Activated T-cell treated with anti-CD3 and anti-CD28 coated beads, Interleukin-2, amount 50 U/mL, for 48 hours (primary cell): ENCODE measurements around the gene DAPK1.

Experiments
- DNase-seq, 2 experiments: peaks; one replicate each; pipeline ENCODE4 v3.0.0-alpha.2; 2020

The DAPK1 gene

DNA sequence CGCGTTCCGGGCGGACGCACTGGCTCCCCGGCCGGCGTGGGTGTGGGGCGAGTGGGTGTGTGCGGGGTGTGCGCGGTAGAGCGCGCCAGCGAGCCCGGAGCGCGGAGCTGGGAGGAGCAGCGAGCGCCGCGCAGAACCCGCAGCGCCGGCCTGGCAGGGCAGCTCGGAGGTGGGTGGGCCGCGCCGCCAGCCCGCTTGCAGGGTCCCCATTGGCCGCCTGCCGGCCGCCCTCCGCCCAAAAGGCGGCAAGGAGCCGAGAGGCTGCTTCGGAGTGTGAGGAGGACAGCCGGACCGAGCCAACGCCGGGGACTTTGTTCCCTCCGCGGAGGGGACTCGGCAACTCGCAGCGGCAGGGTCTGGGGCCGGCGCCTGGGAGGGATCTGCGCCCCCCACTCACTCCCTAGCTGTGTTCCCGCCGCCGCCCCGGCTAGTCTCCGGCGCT lies at the start of gene DAPK1:
Gene DAPK1 (plus strand): TSS at position 264 of the 442 bp plus-strand sequence. CDS start 1,211 bp downstream, outside the sequence.
- DNase-seq = peak; percentile 40 to 46

DNA sequence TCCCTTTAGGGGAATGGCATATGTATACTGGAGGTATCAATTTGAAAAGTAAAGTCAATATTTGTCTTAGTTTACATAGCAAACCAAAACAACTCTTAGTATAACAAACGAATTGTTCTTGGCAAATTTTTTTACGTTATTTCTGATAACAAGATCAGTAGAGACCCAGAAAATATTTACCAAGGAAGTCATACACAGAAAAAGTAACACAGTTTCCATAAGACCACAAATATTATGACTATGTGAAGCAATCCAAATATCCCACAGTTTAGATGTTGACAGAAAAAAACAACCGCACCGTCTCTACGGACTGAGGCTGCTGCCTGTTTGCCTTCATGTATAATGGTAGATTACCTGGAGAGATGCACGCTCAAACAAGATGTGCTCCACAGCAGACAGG lies 46.5 kb upstream of the DAPK1 start:
- DNase-seq = no peak

DNA sequence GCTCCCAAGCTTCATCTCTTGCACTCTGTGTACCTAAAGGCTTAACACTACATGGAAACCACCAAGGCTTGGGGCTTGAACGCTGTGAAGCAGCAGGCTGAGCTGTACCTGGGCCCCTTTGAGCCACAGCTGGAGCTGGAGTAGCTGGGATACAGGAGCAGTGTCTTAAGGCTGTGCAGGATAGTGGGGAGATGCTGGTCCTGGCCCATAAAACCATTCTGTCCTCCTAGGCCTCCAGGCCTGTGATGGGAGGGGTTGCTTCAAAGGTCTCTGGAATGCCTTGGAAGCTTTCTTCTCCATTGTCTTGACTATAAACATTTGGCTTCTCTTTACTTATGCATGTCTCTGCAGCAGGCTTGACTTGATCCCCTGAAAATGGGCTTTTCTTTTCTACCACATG lies 42.3 kb upstream of the DAPK1 start:
- no peak for DNase-seq

DNA sequence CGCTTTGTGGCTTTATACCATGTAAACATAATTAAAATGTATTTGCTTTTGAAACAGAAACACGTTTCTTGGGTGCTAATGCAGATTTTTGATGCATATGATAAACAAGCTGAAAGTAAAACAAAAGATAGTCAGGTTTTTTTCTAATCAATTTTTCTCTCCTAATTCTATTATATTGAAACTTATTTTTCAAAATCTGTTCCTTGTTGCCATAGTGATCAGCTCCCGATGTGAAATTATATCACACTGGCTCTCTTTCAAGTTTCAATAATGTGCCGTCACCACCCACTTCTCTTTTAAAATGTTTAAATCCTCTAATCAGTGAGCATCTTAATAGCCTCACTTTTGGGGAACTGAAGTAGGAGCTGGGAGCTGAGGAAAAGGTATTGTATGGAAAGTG lies 36.4 kb upstream of the DAPK1 start:
- DNase-seq = no peak

DNA sequence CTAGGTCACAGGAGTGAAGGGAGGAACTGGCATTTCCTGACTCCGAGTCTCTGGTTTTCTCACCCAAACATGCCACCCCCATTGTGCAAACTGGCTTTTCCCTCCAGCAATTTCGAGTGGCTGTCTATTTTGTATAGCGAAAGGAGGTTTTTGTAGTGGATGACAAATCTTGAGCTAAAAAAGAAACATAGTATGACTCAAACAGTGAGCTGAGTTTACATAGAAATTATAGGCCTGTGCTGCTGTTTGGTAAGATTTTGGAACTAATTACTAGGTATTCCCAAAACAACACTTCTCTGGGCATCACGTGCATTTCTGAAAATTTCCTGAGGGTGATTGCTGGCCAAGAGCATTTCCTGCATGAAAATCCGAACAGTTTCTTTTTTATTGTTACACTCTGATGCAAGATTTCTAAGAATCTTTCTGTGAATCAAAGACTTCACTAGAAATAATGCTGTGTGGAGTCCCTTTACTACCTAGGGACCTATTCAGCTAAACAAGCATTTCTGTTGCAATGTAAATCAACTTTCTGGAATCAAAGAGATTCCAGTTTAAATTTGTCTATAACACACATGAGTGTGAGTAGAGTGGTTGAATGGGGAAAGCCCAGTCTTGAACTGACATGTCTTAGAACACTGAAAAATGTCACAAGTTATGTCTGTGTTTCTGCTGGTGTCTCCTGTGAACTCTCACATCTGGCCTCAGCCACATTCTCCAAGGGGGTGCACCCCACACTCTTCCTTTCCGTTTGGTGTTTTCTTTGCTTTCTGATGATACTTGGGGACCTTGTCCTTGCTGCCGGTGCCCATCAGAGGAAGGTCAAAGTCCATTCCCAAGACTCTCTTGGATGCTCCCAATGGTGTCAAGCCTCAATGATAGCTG lies 33.3 kb upstream of the DAPK1 start:
- DNase-seq = peak; percentile 44 to 48

DNA sequence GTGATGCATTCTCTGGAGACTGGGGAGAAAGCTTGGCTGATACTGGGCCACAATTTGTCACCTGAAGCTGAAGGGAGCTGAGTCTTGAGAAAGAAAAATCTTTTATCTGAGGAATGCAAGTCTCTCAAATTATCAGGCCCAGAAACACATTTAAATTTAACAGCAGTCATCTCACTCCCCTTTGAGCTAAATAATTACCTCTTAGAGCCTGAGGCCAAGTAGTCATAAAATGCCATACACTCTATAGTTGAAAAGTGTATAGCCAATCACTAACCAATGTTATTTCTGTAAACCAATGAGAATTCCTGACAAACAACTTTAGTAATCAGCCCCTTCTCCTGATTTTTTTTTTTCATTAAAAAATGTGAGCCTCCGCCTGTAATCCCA lies 32.7 kb upstream of the DAPK1 start:
- DNase-seq = no peak

DNA sequence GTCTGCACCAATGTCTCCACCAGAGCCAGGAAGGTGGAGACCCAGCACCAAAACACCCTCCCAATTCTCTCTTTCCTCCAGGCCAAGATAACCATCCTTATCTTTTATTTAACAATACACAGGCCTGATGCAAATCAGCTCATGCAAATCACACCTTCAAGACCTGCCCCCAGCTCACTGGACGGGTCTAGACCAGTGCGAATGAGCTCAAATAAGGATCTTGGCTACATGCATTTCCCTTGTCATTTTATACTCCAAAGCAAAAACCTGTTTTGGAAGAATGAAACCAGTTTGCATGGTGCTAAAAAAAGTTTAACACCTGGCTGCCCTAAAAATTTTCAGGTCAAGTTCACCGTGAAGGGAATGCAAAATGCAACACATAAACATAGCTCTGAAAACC lies 31.9 kb upstream of the DAPK1 start:
- DNase-seq = no peak

DNA sequence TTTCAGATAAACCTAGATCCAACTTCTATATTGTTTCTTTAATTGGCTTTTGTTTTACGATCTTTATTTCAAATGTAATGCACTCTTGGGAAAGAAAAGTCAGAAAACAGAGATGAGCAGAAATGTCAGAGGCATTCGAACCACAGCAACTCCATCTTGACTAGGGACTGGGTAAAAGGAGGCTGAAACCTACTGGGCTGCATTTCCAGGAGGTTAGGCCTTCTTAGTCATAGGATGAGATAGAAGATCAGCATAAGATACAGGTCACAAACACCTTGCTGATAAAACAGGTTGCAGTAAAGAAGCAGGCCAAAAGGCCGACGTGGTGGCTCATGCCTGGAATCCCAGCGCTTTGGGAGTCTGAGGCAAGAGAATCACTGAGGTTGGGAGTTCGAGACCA lies 30.5 kb upstream of the DAPK1 start:
- no peak for DNase-seq

DNA sequence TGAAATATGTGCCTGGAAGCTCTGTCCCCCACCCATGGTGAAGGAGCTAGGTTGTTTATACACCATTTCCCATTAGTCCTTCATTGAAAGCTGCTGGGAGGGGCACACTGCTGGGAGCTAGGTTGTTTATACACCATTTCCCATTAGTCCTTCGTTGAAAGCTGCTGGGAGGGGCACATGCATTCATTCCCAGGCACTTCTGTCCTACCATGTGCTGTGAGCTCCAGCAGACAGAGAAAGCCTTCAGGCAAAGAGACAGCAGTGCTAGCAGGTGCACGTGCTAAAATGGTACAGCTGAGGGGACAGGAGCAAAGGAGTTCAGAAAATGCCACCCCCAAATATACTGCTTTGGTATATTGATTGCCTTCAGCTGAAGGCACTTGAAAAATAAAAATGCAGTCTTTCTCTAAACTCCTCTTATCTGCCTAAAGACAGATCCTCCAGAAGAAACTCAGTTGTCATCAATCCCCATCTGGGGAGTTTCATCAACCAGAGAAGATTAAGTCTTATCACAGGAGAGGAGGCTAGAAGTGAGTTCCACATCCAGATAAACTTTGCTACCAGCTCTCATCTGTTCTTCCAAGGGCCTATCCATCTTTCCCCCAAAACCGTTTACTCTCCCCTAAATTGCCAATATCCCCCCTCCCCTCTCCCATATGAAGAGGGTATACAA lies 27.7 kb upstream of the DAPK1 start:
- no peak for DNase-seq

DNA sequence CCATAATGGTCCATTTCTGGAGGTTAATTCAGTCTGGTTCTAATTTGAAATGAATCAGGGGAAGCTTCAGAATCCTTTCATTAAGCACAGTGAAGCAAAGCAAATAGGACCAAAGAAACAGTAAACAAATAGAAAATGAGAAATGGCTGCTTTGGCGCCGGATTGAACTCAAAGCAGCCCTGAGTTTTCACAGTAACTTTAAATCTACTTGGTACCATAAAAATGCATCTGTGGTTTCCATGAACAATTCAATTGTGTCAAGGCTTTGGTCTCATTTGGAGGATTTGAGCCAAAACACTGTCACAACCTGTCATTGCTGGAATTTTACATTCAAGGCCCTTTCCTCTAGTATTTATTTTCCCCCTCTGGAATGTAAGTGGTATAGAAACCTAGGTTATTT lies 25.9 kb upstream of the DAPK1 start:
- no peak for DNase-seq

DNA sequence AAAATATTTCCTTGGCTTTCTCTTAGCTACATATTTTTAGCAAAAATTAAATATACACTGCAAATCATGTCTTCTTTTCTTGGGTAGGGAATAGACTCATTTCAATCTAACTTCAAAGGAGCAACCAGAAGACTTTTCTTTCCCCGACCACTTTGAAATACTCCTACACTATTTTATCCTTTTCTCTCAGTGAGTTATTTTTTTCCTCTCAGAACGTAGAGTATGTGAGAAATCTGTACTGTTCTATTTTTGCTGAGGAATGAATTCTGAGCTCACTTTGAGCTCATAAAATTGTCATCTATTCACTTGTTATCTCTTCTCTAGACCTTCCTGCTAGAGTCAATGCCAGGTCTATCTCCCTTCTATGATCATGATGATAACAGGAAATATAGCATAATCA lies 22.2 kb upstream of the DAPK1 start:
- no peak for DNase-seq

DNA sequence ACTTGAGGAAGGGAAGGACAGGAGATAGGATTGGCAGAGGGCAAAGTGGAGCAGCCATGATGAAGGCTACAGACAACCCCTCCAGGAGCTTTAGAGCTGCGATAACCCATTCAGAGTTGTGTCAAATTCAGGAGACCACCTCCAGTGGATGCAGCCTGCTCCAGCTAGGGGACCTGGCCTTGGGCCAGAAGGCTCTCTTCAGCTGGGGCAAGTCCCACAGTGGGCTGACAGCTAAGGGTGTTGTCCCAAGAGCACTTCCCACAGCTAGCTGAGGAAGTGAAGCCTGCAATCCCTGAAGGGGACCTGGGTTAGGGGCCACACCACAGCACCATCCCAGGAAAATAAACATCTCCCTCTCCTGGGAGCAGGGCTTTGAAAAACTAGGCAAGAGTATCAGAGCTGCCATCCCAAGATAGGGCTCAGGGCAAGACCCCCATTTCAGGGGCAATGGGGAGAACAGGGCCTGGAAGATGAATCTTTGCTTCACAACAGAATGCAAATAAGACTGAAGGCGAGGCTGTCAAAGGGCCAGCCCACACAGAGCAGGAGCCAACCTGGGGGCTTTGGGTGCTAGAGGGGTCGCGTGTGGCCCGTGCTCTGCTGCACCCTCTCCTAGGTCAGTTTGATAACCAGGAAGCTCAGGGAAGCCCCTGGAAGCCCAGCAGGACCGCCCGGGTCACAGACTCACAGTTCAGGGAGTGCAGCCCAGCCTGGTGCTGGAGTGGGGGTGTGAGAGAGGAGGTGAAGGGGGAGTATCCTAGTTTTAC lies 19.3 kb upstream of the DAPK1 start:
- DNase-seq = no peak

DNA sequence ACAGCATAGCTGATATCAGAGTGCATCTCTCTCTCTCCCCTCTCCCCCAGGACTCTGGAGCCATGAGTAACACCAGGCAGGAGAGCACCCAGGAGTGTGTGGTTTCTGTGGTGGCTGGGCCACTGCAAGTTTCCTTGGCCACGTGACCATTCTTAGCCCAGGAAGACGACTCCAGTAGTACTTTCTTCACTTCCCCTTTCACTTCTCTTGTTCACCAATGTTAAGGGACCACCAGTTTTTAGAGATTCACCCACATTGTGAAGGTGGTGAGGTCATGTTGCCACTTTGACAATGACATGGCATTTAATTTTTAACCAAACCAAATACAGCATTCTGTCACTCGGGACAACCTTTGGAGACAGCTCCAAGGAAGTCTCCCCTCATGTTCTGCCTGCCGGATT lies 17.9 kb upstream of the DAPK1 start:
- peak in 1 of 2 experiments; percentile 22 for DNase-seq

DNA sequence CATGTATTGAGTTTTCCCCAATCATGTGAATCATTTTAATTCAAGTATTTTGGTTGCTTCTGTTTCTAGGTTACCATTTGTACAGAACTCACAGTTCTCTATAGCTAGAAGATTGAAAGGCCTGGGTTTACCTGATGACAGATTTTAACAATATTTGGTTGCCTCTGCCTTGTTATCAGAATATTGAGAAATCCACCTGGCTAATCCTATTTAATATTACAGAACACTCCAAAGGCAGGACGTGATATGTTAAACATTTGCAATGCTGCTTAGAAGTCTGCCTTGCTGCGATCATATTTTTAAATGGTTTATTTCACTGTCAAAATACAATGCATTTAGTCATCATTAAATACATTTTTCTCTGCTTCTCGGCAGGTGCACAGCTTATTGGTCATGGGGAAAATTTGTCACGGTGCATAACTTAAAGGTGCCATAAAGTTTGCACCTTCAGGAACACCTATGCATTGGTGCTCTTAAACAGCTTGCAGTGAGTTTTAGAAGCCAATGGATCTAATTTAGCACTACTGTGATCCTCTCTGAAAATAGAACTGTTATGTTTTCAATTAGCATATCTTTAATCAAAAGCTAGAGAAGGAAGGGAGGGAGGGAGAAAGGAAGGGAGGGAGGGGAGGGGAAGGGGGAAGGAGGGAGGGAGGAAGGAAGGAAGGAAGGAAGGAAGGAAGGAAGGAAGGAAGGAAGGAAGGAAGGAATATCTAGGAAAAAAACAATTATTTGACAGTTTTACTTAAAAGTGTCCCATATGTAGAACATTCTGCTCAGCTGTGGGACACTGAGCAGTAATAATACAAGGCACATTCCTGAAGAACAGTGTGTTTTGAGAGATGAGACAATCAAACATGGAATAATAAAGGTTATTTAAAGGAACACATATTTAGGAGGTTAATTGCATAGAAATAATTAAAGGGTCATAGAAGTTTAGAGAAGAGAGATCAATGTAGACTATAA lies 15.5 kb upstream of the DAPK1 start:
- no peak for DNase-seq

DNA sequence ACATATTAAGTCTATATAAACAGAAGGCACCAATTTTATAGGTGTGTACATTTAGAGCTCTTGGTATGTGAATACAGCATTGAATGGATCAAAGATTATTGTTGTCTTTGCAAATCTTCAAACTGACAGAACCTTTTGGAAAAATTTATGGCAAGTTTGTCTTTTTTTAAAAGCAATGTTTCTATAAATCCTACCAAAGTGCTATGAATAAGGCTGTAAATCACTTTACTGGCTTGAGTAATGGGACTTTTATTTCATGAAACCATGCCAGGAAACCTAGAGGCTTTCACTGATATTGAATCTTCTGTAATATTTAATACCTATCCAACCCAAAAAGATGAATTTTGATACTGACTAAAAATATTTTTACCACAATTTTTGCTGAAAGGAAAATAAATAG lies 7.4 kb upstream of the DAPK1 start:
- no peak for DNase-seq

DNA sequence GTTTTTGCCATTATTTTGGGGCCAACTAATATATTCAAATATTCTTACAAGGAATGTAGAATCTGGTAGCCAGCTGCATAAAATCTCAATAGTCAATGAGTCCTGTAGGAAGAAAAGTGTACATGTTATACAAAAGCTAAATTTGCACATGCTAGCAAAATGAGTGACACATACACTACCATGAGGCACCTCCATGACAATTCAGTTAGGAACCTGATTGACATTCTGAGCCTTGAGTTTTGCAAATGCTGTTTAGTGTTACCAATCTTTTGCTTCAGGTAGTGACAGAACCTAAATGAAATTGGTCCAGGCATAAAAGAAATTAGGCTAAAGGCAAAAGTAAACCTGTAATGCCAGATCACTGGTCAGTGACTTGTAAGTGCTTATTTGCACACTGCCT lies 6.8 kb upstream of the DAPK1 start:
- no peak for DNase-seq

DNA sequence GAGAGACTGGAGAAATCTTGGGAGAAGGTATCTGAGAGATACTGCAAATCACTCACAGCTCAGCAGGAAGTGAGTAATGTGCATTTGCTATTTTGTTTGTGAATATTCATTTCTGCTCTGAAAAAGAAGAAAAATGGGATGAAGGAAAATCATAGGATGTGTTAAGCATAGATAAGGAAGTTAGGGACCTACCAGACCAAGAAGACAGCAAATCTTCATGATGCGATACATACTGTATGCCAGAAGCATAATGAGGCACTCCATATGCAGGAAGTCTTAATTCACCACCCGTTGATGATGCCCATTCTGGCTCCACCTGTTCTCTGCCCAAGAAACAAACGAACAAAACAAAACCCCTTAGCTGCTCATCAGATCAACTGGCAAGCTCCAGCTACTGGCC lies 6.1 kb upstream of the DAPK1 start:
- no peak for DNase-seq

DNA sequence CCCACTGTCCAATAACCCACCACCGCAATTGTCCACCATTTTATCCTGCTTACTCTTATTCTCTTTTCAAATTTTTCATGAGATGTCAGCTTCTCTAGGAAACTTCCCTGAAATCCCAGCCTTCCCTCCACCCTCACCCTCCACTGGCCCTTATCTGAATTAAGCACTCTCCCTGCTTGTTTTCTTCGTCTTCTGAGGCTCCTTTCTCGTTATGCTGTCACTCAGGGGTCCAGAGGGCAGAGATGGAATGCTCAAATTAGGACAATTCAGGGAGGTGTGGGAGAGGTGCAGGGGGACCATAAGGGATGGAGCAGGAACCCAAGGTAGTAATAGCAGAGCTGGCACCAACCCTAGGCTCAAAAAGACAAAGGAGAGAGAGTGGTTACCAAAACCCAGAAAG lies 5.0 kb upstream of the DAPK1 start:
- no peak for DNase-seq

DNA sequence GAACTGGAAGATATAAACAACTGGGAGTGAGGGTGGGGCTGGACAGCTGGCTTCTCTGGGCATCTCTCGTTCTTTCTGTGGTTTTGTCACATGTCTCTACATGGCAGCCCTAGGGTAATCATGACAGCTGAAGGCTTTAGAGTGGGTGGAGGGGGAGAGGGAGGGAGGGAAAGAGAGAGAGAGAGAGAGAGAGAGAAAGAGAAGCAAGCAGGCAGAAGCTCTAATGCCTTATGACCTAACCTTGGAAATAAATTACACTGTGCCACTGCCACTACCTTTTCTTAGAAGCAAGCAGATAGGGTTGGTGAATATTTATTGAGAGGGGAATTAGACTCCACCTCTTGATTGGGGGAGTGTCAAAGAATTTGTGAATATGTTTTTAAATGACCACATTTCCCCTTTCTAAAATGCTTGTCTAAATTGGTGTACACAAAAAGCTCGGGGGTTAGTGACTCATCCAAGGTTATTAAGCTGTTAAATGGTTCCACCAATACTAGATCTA lies 2.6 kb upstream of the DAPK1 start:
- no peak for DNase-seq

DNA sequence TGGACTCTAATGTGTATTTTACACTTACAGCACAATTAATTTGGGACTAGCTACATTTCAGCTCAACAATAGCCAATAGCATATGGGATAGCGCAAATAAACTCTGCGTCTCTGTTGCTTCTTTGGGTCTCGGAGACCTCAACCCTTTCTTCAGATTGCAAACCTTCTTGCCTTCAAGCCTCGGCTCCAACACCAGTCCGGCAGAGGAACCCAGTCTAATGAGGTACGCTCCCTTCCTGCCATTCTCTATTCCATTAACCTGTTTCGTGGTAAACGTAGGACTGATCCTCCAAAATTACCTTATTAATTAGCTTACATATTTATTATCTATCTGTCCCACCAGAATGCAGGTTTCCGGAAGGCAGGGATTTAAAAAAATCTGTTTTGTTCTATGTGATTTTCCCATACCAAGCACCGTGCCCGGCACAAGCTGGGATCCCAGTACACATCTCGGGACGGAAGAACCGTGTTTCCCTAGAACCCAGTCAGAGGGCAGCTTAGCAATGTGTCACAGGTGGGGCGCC lies 525 bp upstream of the DAPK1 start:
- DNase-seq = no peak

DNA sequence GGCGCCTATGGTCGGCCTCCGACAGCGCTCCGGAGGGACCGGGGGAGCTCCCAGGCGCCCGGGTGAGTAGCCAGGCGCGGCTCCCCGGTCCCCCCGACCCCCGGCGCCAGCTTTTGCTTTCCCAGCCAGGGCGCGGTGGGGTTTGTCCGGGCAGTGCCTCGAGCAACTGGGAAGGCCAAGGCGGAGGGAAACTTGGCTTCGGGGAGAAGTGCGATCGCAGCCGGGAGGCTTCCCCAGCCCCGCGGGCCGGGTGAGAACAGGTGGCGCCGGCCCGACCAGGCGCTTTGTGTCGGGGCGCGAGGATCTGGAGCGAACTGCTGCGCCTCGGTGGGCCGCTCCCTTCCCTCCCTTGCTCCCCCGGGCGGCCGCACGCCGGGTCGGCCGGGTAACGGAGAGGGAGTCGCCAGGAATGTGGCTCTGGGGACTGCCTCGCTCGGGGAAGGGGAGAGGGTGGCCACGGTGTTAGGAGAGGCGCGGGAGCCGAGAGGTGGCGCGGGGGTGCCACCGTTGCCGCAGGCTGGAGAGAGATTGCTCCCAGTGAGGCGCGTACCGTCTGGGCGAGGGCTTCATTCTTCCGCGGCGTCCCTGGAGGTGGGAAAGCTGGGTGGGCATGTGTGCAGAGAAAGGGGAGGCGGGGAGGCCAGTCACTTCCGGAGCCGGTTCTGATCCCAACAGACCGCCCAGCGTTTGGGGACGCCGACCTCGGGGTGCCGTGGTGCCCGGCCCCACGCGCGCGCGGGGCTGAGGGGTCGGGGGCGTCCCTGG lies 561 bp downstream of the DAPK1 start:
- peak; percentile 37 to 50 for DNase-seq
